ENCODE results near the gene MRRF. TPM values are rescaled to one million over a fixed set of nuclear protein-coding genes. Genes with fewer than 3 reads are reported as not detected.
A peak's percentile ranks its signal among the peaks of the same experiment; 100 is the strongest.

The MRRF gene
- total RNA-seq, 4 donors from 2014 or later = 20.5 to 29.2 (median 28.5) TPM

DNA sequence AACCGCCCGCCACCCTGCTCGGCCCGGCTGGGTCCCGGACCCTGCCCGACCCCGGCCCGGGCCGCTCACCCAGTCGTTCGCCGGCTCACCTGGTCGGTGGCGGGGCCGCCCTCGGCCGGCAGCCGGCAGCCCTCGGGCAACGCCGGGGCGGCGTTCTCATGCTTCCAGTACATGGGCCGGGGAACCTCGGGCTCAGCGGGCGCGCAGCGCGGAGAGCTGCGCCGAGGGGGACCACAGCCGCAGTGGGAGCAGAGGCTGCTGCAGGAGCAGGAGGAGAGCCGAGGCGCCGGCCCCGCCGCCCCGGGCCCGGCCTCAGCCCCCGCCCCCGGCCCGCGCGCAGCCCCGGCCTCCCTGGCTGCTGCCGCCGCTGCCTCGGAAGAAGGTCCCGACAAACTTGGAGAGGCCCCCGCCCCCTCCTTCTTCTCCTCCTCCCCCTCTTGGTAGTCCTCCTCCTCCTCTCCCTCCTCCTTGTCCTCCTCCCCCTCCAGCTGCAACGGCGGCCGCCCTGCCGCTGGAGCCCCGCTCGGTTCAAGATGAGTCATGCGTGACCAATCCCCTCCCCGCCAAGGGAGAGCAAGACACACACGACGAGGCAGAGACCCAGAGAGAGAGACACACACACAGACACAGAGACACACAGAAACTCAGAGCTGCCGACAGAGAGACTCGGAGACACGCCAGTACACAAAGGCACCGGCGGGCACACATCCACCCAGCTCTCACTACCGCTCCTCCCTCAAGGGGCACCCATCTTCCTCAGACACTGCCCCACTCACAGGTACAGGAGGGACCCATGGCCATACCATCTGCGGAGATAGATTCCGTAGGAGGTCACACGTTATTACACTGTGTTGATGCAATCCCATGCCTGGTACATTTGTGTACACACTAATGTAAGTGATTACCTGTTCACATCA lies 35.9 kb upstream of the MRRF start, which contains the start of gene LHX6:
TSS of gene LHX6 (minus strand) at position 390 of the 917 bp plus-strand sequence. CDS start at position 173, 217 bp downstream.
- H3K36me3 ChIP-seq = no peaks in the 10 kb centered on the region
- peaks cover 27 to 38% (median 38%) of the 10 kb centered on the region in 4 donors for H3K4me1 ChIP-seq
- peak within 1 kb of the TSS; percentile 21 to 36 (median 26) for H3K27ac ChIP-seq (replicated peaks in 1 of 4)
- peak within 1 kb of the TSS; percentile 50 to 59 (median 52) for H3K4me3 ChIP-seq
- 16% methylated on average over 16 of the region's 70 CpGs for WGBS
- intact Hi-C loops (cut with DNase I) = no loop called here
- H3K27me3 ChIP-seq = peaks cover 0 to 77% (median 48%) of the 10 kb centered on the region in 4 donors
- DNase-seq (ENCODE audit: extremely low spot score) = no peak
- H3K9me3 ChIP-seq = no peaks in the 10 kb centered on the region
- TF ChIP-seq POLR2AphosphoS5 (IDR thresholded peaks at IDR 0.05) (no peak), EP300 (IDR thresholded peaks at IDR 0.05) (no peak), POLR2A (IDR thresholded peaks at IDR 0.05; ENCODE audit: low read depth) (no peak)
- TF ChIP-seq, protein P1, sequence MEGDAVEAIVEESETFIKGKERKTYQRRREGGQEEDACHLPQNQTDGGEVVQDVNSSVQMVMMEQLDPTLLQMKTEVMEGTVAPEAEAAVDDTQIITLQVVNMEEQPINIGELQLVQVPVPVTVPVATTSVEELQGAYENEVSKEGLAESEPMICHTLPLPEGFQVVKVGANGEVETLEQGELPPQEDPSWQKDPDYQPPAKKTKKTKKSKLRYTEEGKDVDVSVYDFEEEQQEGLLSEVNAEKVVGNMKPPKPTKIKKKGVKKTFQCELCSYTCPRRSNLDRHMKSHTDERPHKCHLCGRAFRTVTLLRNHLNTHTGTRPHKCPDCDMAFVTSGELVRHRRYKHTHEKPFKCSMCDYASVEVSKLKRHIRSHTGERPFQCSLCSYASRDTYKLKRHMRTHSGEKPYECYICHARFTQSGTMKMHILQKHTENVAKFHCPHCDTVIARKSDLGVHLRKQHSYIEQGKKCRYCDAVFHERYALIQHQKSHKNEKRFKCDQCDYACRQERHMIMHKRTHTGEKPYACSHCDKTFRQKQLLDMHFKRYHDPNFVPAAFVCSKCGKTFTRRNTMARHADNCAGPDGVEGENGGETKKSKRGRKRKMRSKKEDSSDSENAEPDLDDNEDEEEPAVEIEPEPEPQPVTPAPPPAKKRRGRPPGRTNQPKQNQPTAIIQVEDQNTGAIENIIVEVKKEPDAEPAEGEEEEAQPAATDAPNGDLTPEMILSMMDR (IDR thresholded peaks at IDR 0.05) = no peak

DNA sequence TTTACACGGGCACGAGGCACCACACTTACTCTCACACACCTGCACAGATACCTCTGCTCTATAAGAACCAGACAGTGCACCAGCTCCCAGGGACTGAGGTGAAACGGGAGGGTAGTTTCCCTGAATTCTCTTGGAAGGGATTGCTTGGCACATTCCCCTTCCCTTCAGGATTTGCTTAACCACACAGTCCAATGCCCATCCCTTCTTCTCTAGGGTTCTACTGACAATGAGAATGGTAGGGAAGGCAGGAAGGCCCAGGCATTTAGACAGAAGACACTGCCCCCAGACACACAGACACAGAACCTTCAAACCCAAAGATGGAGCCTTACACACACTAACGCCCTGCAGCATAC lies 35.2 kb upstream of the MRRF start:
- TF ChIP-seq POLR2A (IDR thresholded peaks at IDR 0.05; ENCODE audit: low read depth) (no peak), POLR2AphosphoS5 (IDR thresholded peaks at IDR 0.05) (no peak), EP300 (IDR thresholded peaks at IDR 0.05) (no peak)
- TF ChIP-seq, protein P1 (IDR thresholded peaks at IDR 0.05) = no peak
- intact Hi-C loops (cut with DNase I) = no loop called here
- no peak overlapping the region for H3K27ac ChIP-seq (replicated peaks in 1 of 4)
- no peak for DNase-seq (ENCODE audit: extremely low spot score)
- H3K4me1 ChIP-seq = peaks cover 27 to 38% (median 38%) of the 10 kb centered on the region in 4 donors
- H3K27me3 ChIP-seq = peaks cover 0 to 71% (median 47%) of the 10 kb centered on the region in 4 donors
- WGBS = 64% methylated on average over 4 of the region's 4 CpGs
- no peak overlapping the region for H3K4me3 ChIP-seq
- no peaks in the 10 kb centered on the region for H3K36me3 ChIP-seq
- no peaks in the 10 kb centered on the region for H3K9me3 ChIP-seq

DNA sequence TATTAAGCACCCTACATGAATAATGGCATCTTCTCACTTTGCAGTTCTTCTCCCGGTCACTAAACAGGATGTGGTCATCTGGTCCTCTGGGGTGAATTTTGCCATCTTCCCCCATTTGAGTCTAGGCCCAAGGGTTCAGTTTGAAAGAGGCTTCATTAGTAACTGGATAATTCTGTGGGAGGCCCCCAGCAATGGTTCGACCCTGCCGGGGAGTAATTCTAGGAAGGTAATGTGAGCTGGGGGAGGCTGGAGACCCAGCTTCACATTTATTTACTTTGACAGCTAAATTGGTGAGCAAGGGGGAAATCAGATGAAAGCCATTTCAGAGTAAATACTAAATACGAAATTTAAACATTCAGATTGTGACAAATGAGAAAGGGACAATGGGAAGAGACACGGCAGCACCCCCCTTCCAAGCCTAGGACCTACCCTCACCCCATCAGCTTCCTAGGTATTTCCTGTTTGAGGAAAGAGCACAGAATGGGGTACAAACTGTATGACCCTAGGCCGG lies 31.8 kb upstream of the MRRF start:
- no peaks in the 10 kb centered on the region for H3K9me3 ChIP-seq

DNA sequence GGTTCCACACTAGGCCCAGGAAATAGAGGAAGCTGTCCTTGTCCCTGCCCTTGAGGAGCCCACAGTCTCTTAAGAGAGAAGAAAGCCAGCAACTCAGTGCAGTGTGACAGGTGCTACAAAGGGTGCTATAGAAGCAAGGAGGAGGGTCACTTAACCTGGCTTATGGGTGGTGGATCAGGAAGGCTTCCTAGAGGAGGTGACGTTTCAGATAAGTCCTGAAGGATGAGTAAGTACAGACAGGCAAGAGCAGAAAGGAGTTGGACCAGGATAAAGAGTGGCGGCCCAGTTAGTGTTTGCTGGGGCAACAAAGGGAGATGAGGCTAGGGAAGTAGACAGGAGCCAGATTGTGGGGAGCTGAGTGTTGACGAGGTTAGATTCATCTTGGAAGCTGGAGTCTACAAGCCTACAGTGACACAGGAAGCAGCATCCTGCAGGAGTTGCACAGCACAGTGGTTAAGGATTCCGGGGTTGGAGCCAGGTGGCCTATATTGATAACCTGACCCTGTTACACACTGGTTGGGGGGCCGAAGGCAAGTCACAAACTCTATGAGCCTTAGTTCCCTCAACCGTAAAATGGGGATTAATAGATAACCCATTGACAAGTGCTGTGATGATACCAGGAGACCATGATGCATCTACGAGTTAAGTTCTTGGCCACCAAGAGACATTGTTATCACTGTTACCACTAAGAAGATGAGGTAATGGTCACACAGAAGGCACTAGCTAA lies 30.5 kb upstream of the MRRF start:
- DNase-seq (ENCODE audit: extremely low spot score) = peak; percentile 86
- Histone ChIP-seq H3K27me3 (peaks cover 0 to 24% (median 6%) of the 10 kb centered on the region in 4 donors), H3K36me3 (peaks cover 0 to 12% (median 4%) of the 10 kb centered on the region in 4 donors), H3K4me3 (no peak overlapping the region), H3K4me1 (peaks cover 0 to under 1% (median 0%) of the 10 kb centered on the region in 4 donors), H3K9me3 (no peaks in the 10 kb centered on the region), H3K27ac (replicated peaks in 1 of 4) (no peak overlapping the region)
- 84% methylated on average over 7 of the region's 7 CpGs for WGBS
- TF ChIP-seq EP300 (IDR thresholded peaks at IDR 0.05) (no peak), POLR2AphosphoS5 (IDR thresholded peaks at IDR 0.05) (no peak), POLR2A (IDR thresholded peaks at IDR 0.05; ENCODE audit: low read depth) (no peak)
- TF ChIP-seq, protein P1 (IDR thresholded peaks at IDR 0.05) = no peak
- intact Hi-C loops (cut with DNase I) = no loop called here

More for the DNA sequence above, 31.8 kb upstream of the MRRF start:
- H3K4me1 ChIP-seq = peaks cover 4 to 14% (median 13%) of the 10 kb centered on the region in 4 donors
- H3K27me3 ChIP-seq = peaks cover 0 to 37% (median 19%) of the 10 kb centered on the region in 4 donors
- WGBS = 88% methylated on average over 6 of the region's 6 CpGs
- TF ChIP-seq, protein P1 (IDR thresholded peaks at IDR 0.05) = no peak
- TF ChIP-seq POLR2A (IDR thresholded peaks at IDR 0.05; ENCODE audit: low read depth) = no peak
- no peak for TF ChIP-seq POLR2AphosphoS5 (IDR thresholded peaks at IDR 0.05)
- no peak for TF ChIP-seq EP300 (IDR thresholded peaks at IDR 0.05)
- H3K4me3 ChIP-seq = no peak overlapping the region
- DNase-seq (ENCODE audit: extremely low spot score) = no peak
- no peaks in the 10 kb centered on the region for H3K36me3 ChIP-seq
- intact Hi-C loops (cut with DNase I) = no loop called here
- no peak overlapping the region for H3K27ac ChIP-seq (replicated peaks in 1 of 4)
